Esophagus squamous epithelium (tissue), 5 donors: ENCODE data around the gene SCRN3. TPM values are rescaled to one million over a fixed set of nuclear protein-coding genes. Genes with fewer than 3 reads are reported as not detected.
"Not testable (repeated sequence)": the region's sequence is repeated elsewhere in the genome, so short reads cannot be mapped to it uniquely, and the experiment has no call there.

Experiments used
- DNase-seq: peaks from one replicate; lab custom pipeline; 2025; lab: John Stamatoyannopoulos, UW
- H3K27ac ChIP-seq, 4 donors: fragments of 200-600 bp; sonication (generic); one replicate each; pipeline ENCODE4 v1.5.1; 2016 to 2019; ENCODE audit warnings: mild to moderate bottlenecking in 1 of 4
- H3K27me3 ChIP-seq, 4 donors: fragments of 200-600 bp; sonication (generic); 1 replicate in 3 of 4; 2 replicates in 1 of 4; pipeline versions ENCODE4 v1.5.1 to v1.6.0; 2017 to 2021; ENCODE audit warnings: antibody characterized with exemption in 1 of 4
- H3K36me3 ChIP-seq, 3 donors: fragments of 200-600 bp; sonication (generic); one replicate each; pipeline ENCODE4 v1.5.1; 2016 to 2019
- H3K4me1 ChIP-seq, 3 donors: fragments of 200-600 bp; sonication (generic); one replicate each; pipeline ENCODE4 v1.5.1; 2017 to 2019
- H3K4me3 ChIP-seq, 4 donors: fragments of 200-600 bp; sonication (generic); 1 replicate in 3 of 4; 2 replicates in 1 of 4; pipeline ENCODE4 v1.5.1; 2016 to 2019; ENCODE audit warnings: mild to moderate bottlenecking in 2 of 4, moderate library complexity in 1 of 4
- H3K9me3 ChIP-seq, 3 donors: fragments of 200-600 bp; sonication (generic); one replicate each; pipeline ENCODE4 v1.5.1; 2016 to 2019
- POLR2A ChIP-seq, 4 donors: fragments of 450-650 bp; IDR thresholded peaks; one replicate each; pipeline ENCODE4 v1.6.1; 2017; ENCODE audit warnings: antibody characterized with exemption in 4 of 4, mild to moderate bottlenecking in 4 of 4, moderate library complexity in 3 of 4
- WGBS, 2 donors: methylation state at CpG; one replicate each; pipeline ENCODE4 v1.1.5; 2018; 5-methylcytosine and 5-hydroxymethylcytosine counted together
- intact Hi-C: fragments of 100-400 bp; cut with DNase I; formaldehyde crosslinking; loops from one replicate; pipeline ENCODE4 v1.15.0; 2022
- total RNA-seq, 4 donors: library from RNA; depleted of rRNA; stranded (reverse); fragments of >200 nt; gene quantifications; one replicate each; pipeline ENCODE4 v1.1.0, GENCODE V29; 2016
- TF ChIP-seq, protein P1 (sequence below), 6 experiments: fragments of 450-650 bp in 4 of 6; fragments of 200-600 bp in 2 of 6; sonication (generic) in 2 of 6; IDR thresholded peaks; one replicate each; pipeline ENCODE4 v1.5.1; 2016 to 2019; ENCODE audit warnings: antibody characterized with exemption in 6 of 6, mild to moderate bottlenecking in 4 of 6, moderate library complexity in 4 of 6
- donor health status: DM: yes; HTN: yes; CAD: no.

Gene SCRN3
- total RNA-seq, 4 donors from 2014 or later = 15.1 to 23.1 (median 18.7) TPM

DNA sequence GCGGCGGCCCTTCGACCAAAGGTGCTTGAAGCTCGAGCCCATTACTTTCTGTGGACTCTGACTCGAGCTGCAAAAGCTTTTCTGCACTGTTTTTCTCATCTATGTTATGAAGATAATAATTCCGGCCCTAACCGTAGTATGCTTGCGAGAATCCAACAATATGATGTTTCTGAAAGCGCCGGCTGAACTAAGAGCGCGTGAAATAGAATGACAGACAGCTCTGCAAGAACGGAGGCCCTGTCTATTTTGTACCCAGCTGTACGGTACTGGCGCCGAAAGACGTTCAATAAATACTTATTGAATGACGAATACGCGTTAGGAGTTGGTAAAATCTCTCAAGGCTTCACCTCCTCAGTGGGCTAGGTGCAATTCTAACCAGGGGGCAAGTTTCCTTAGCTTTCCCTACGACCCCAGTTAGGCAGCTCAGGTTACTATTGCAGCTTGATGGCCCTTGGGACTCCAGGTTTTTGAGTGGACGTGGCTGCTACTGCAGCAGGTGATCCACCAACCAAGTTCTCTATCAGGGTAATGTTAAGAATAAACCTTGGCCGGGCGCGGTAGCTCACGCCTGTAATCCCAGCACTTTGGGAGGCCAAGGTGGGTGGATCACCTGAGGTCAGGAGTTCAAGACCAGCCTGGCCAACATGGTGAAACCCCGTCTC, 570 bp downstream of the SCRN3 start:
- Histone ChIP-seq H3K36me3 (peaks cover 0 to 24% (median 0%) of the 10 kb centered on the region in 3 donors), H3K4me1 (peaks cover 18 to 45% (median 25%) of the 10 kb centered on the region in 3 donors), H3K4me3 (peak overlapping the region; percentile 66 to 93 (median 84)), H3K27me3 (no peaks in the 10 kb centered on the region), H3K27ac (peak overlapping the region; percentile 80 to 91 (median 87)), H3K9me3 (no peaks in the 10 kb centered on the region)
- DNase-seq = no peak
- TF ChIP-seq, protein P1, sequence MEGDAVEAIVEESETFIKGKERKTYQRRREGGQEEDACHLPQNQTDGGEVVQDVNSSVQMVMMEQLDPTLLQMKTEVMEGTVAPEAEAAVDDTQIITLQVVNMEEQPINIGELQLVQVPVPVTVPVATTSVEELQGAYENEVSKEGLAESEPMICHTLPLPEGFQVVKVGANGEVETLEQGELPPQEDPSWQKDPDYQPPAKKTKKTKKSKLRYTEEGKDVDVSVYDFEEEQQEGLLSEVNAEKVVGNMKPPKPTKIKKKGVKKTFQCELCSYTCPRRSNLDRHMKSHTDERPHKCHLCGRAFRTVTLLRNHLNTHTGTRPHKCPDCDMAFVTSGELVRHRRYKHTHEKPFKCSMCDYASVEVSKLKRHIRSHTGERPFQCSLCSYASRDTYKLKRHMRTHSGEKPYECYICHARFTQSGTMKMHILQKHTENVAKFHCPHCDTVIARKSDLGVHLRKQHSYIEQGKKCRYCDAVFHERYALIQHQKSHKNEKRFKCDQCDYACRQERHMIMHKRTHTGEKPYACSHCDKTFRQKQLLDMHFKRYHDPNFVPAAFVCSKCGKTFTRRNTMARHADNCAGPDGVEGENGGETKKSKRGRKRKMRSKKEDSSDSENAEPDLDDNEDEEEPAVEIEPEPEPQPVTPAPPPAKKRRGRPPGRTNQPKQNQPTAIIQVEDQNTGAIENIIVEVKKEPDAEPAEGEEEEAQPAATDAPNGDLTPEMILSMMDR (IDR thresholded peaks at IDR 0.05) = no peak
- TF ChIP-seq POLR2A (IDR thresholded peaks at IDR 0.05) = no peak
- 12 to 16% methylated on average over 25 of the region's 27 CpGs for WGBS, 2 donors
- intact Hi-C loops = no loop called here

GRCh38 chr2:174397773-174398172, 2.2 kb downstream of the SCRN3 start:
- no peak for DNase-seq
- Histone ChIP-seq H3K27me3 (no peaks in the 10 kb centered on the region), H3K27ac (no peak overlapping the region), H3K9me3 (no peaks in the 10 kb centered on the region), H3K4me1 (peaks cover 15 to 33% (median 22%) of the 10 kb centered on the region in 3 donors), H3K36me3 (peaks cover 0 to 29% (median 0%) of the 10 kb centered on the region in 3 donors), H3K4me3 (no peak overlapping the region)
- WGBS, 2 donors = 67 to 74% methylated on average over 3 of the region's 3 CpGs
- TF ChIP-seq, protein P1 (IDR thresholded peaks at IDR 0.05) = no peak
- TF ChIP-seq POLR2A (IDR thresholded peaks at IDR 0.05) = no peak
- intact Hi-C loops = no loop called here

DNA sequence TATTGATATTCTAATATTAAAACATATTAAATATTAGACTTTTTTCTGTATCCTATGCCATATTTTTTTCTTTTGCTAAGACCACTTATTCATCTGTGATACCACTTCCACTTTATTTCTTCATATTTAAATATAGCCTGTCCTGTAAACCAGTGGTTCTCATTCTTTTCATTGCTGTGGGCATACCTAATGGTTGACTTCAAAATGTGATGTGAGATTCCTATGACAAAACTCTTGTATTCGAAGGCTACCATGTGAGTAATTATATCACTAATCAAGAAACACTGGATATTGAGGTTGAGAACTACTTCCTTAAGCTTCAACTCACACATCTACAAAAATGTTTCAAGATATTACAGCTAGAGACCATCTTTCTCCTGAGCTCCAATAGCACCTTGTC, 3.6 kb downstream of the SCRN3 start:
- TF ChIP-seq, protein P1 (IDR thresholded peaks at IDR 0.05) = no peak
- no peak for TF ChIP-seq POLR2A (IDR thresholded peaks at IDR 0.05)
- H3K4me1 ChIP-seq = peaks cover 8 to 19% (median 11%) of the 10 kb centered on the region in 3 donors
- H3K27me3 ChIP-seq = no peaks in the 10 kb centered on the region
- 67 to 87% methylated on average over 1 of the region's 1 CpG for WGBS, 2 donors
- no peak for DNase-seq
- no peak overlapping the region for H3K27ac ChIP-seq
- intact Hi-C loops = no loop called here
- H3K36me3 ChIP-seq = peaks cover 0 to 42% (median 0%) of the 10 kb centered on the region in 3 donors
- no peaks in the 10 kb centered on the region for H3K9me3 ChIP-seq
- H3K4me3 ChIP-seq = no peak overlapping the region

- H3K9me3 ChIP-seq = no peaks in the 10 kb centered on the region
- peaks cover 0 to 44% (median 0%) of the 10 kb centered on the region in 3 donors for H3K36me3 ChIP-seq
- no peak overlapping the region for H3K27ac ChIP-seq
- peaks cover 4 to 12% (median 5%) of the 10 kb centered on the region in 3 donors for H3K4me1 ChIP-seq
- intact Hi-C loops = no loop called here
- TF ChIP-seq, protein P1 (IDR thresholded peaks at IDR 0.05) = no peak
- TF ChIP-seq POLR2A (IDR thresholded peaks at IDR 0.05) = no peak
- DNase-seq = no peak
- no peaks in the 10 kb centered on the region for H3K27me3 ChIP-seq
- no peak overlapping the region for H3K4me3 ChIP-seq
These were observed 5.3 kb downstream of the SCRN3 start for GRCh38 chr2:174400853-174401252.

GRCh38 chr2:174403628-174404027, 8.1 kb downstream of the SCRN3 start:
- no peaks in the 10 kb centered on the region for H3K9me3 ChIP-seq
- H3K4me1 ChIP-seq = no peaks in the 10 kb centered on the region
- TF ChIP-seq, protein P1 (IDR thresholded peaks at IDR 0.05) = no peak
- TF ChIP-seq POLR2A (IDR thresholded peaks at IDR 0.05) = no peak
- H3K27ac ChIP-seq = no peak overlapping the region
- H3K4me3 ChIP-seq = no peak overlapping the region
- peaks cover 0 to 44% (median 0%) of the 10 kb centered on the region in 3 donors for H3K36me3 ChIP-seq
- intact Hi-C loops = no loop called here
- H3K27me3 ChIP-seq = no peaks in the 10 kb centered on the region
- no peak for DNase-seq

DNA sequence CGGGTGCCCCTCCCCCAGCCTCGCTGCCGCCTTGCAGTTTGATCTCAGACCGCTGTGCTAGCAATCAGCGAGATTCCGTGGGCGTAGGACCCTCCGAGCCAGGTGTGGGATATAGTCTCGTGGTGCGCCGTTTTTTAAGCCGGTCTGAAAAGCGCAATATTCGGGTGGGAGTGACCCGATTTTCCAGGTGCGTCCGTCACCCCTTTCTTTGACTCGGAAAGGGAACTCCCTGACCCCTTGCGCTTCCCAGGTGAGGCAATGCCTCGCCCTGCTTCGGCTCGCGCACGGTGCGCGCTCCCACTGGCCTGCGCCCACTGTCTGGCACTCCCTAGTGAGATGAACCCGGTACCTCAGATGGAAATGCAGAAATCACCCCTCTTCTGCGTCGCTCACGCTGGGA, 14.5 kb downstream of the SCRN3 start:
- H3K27me3 ChIP-seq, DNase-seq, intact Hi-C loops, H3K4me1 ChIP-seq, H3K9me3 ChIP-seq: not testable (repeated sequence)
- H3K4me3 ChIP-seq = peak overlapping the region; percentile 1 to 51 (median 20)
- peak overlapping the region; percentile 21 to 67 (median 54) for H3K27ac ChIP-seq
- WGBS, 2 donors = 53 to 96% methylated on average over 3 to 12 of the region's 31 CpGs
- H3K36me3 ChIP-seq = peaks cover 0 to 22% (median 0%) of the 10 kb centered on the region in 3 donors
